HL-60/S4 treated with retinoic acid at 250 ng/mL for 4 days and 3 days (cell line): Measurements from ENCODE around the gene RASGEF1C.

Source experiments
- in situ Hi-C: fragments of 300-500 bp; cut with MboI; formaldehyde crosslinking; loops from 2 replicates; pipeline ENCODE4 v1.7.0; 2022; ENCODE audit warnings: low sequenced_read_pairs

The RASGEF1C gene

GRCh38 chr5:180161420-180162303, 47.3 kb downstream of the RASGEF1C start:
- in situ Hi-C loops = no loop called here

- in situ Hi-C loops = no loop called here
These were observed 48.2 kb downstream of the RASGEF1C start for GRCh38 chr5:180160789-180161188.

GRCh38 chr5:180160215-180160614, 48.8 kb downstream of the RASGEF1C start:
- in situ Hi-C loops = no loop called here

- in situ Hi-C loops = no loop called here
These were observed 49.3 kb downstream of the RASGEF1C start for GRCh38 chr5:180159756-180160155.

GRCh38 chr5:180157866-180158265, 51.1 kb downstream of the RASGEF1C start:
- in situ Hi-C loops = no loop called here

- in situ Hi-C loops = no loop called here
These were observed 52.9 kb downstream of the RASGEF1C start for GRCh38 chr5:180156141-180156540.

GRCh38 chr5:180155365-180155926, 53.6 kb downstream of the RASGEF1C start:
- in situ Hi-C loops = no loop called here

- in situ Hi-C loops = no loop called here
These were observed 54.1 kb downstream of the RASGEF1C start for GRCh38 chr5:180154821-180155364.

GRCh38 chr5:180153991-180154390, 55.0 kb downstream of the RASGEF1C start:
- in situ Hi-C loops = no loop called here

- in situ Hi-C loops = no loop called here
These were observed 55.9 kb downstream of the RASGEF1C start for GRCh38 chr5:180153099-180153498.

GRCh38 chr5:180143656-180144364, 65.2 kb downstream of the RASGEF1C start:
- in situ Hi-C loops = no loop called here

GRCh38 chr5:180142824-180143610, 66.0 kb downstream of the RASGEF1C start:
- in situ Hi-C loops = no loop called here

- in situ Hi-C loops = no loop called here
These were observed 66.8 kb downstream of the RASGEF1C start for GRCh38 chr5:180142021-180142765.

- in situ Hi-C loops = no loop called here
These were observed 67.8 kb downstream of the RASGEF1C start for GRCh38 chr5:180141068-180141660.

- in situ Hi-C loops = no loop called here
These were observed 68.4 kb downstream of the RASGEF1C start for GRCh38 chr5:180140571-180140970.

GRCh38 chr5:180140079-180140554, 68.9 kb downstream of the RASGEF1C start:
- in situ Hi-C loops = no loop called here

GRCh38 chr5:180139731-180140055, 69.3 kb downstream of the RASGEF1C start:
- in situ Hi-C loops = no loop called here

- in situ Hi-C loops = no loop called here
These were observed 69.9 kb downstream of the RASGEF1C start for GRCh38 chr5:180138976-180139730.
